ENCODE measurements around the gene BIRC6. TPM values are rescaled to one million over a fixed set of nuclear protein-coding genes. Genes with fewer than 3 reads are reported as not detected.

Gene BIRC6
- total RNA-seq, 1 experiment from 2014 or later = 63.1 TPM

DNA sequence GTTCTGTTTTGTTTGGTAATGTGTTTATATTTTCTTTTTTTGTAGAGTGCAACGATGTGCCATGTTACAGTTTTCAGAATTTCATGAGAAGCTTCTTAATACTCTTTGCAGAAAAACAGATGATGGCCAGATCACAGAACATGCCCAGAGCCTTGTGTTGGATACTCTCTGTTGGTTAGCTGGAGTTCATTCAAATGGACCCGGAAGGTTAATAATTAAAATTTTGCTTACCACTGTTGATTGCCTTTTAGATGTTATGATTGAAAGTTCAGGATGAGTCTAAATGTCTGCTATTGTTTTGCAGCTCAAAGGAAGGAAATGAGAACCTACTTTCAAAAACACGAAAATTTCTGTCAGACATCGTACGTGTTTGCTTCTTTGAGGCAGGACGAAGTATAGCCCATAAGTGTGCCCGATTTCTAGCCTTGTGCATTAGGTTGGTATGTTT is 85.2 kb downstream of the BIRC6 start (continued):
- TF ChIP-seq, protein P1, sequence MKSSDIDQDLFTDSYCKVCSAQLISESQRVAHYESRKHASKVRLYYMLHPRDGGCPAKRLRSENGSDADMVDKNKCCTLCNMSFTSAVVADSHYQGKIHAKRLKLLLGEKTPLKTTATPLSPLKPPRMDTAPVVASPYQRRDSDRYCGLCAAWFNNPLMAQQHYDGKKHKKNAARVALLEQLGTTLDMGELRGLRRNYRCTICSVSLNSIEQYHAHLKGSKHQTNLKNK (CRISPR knock-in tag; IDR thresholded peaks at IDR 0.05) = no peak
- TF ChIP-seq, protein P2, sequence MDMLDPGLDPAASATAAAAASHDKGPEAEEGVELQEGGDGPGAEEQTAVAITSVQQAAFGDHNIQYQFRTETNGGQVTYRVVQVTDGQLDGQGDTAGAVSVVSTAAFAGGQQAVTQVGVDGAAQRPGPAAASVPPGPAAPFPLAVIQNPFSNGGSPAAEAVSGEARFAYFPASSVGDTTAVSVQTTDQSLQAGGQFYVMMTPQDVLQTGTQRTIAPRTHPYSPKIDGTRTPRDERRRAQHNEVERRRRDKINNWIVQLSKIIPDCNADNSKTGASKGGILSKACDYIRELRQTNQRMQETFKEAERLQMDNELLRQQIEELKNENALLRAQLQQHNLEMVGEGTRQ (CRISPR knock-in tag; IDR thresholded peaks at IDR 0.05) = no peak
- TF ChIP-seq JUN (CRISPR knock-in tag; IDR thresholded peaks at IDR 0.05) = no peak
- TF ChIP-seq GTF2I (CRISPR knock-in tag; conservative IDR thresholded peaks at IDR 0.05) = no peak
- TF ChIP-seq, protein P3, sequence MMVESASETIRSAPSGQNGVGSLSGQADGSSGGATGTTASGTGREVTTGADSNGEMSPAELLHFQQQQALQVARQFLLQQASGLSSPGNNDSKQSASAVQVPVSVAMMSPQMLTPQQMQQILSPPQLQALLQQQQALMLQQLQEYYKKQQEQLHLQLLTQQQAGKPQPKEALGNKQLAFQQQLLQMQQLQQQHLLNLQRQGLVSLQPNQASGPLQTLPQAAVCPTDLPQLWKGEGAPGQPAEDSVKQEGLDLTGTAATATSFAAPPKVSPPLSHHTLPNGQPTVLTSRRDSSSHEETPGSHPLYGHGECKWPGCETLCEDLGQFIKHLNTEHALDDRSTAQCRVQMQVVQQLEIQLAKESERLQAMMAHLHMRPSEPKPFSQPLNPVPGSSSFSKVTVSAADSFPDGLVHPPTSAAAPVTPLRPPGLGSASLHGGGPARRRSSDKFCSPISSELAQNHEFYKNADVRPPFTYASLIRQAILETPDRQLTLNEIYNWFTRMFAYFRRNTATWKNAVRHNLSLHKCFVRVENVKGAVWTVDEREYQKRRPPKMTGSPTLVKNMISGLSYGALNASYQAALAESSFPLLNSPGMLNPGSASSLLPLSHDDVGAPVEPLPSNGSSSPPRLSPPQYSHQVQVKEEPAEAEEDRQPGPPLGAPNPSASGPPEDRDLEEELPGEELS (CRISPR knock-in tag; IDR thresholded peaks at IDR 0.05) = no peak
- TF ChIP-seq IRF1 (CRISPR knock-in tag; IDR thresholded peaks at IDR 0.05) = no peak
- TF ChIP-seq, protein P4, sequence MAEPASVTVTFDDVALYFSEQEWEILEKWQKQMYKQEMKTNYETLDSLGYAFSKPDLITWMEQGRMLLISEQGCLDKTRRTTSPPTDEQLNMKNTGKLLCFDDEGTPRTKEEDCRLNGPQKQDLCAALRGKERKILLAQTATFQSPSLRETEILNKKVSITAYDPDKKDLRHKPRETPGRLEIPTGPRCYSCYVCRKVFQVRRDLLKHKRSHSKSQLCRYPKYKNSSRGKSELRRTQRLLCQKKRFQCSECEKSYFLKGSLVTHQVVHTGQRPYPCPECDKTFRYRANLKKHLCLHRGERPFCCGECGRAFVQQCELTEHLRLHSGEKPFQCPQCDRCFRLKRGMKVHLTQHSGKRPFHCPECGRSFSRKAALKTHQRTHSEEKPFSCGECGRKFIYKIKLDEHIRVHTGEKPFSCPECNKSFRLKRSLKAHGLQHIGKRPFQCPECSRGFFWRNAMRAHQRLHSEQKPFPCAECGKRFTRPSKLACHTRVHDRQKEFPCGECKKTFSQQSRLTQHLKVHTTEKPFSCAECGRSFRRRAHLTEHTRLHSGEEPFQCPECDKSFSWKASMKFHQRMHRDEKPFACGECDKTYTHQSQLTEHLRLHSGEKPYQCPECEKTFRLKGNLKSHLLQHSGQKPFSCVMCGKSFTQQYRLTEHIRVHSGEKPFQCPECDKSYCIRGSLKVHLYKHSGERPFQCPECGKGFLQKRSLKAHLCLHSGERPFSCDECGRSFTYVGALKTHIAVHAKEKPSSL (CRISPR knock-in tag; conservative IDR thresholded peaks at IDR 0.05) = no peak
- TF ChIP-seq CREB1 (CRISPR knock-in tag; IDR thresholded peaks at IDR 0.05) = no peak

DNA sequence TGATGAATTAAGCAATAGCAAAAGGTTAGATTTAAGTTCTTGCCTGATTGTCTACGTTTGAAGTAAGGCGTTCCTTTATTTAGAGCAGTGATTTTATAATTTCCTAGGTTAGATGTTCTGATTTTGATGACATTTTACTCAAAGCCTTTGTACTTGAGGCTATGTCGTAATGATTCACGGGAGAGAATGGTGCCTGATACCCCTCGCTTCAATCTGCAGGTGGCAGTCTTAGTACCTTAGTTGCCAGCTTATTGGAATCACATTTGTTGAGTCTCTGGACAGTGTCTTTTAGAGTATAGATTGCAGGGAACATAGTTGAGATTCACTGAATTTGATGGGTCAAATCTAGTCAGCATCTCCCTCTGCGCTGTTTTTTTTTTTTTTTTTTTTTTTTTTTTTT is 89.5 kb downstream of the BIRC6 start:
- Mint-ChIP-seq H3K27ac (no peak overlapping the region), H3K9me3 (peaks cover 4% of the 10 kb centered on the region), H3K4me3 (no peak overlapping the region), H3K4me1 (no peaks in the 10 kb centered on the region), H3K36me3 (peaks cover 59% of the 10 kb centered on the region), H3K27me3 (ENCODE audit: low read depth) (no peaks in the 10 kb centered on the region)
- DNase-seq (ENCODE audit: low spot score) (no peak), ATAC-seq (no peak)
- ChIA-PET POLR2A (no interaction called here), CTCF (no interaction called here)
- TF ChIP-seq ELF4 (CRISPR knock-in tag; IDR thresholded peaks at IDR 0.05; ENCODE audit: low read depth) (no peak), ZNF219 (CRISPR knock-in tag; IDR thresholded peaks at IDR 0.05; ENCODE audit: borderline replicate concordance) (no peak), MAX (CRISPR knock-in tag; IDR thresholded peaks at IDR 0.05) (no peak), KAT7 (CRISPR knock-in tag; IDR thresholded peaks at IDR 0.05; ENCODE audit: borderline replicate concordance) (no peak), CREM (CRISPR knock-in tag; IDR thresholded peaks at IDR 0.05) (no peak), ESRRA (CRISPR knock-in tag; IDR thresholded peaks at IDR 0.05; ENCODE audit: borderline replicate concordance) (no peak), JUN (CRISPR knock-in tag; IDR thresholded peaks at IDR 0.05) (no peak)
- TF ChIP-seq, protein P4 (CRISPR knock-in tag; conservative IDR thresholded peaks at IDR 0.05) = no peak
- TF ChIP-seq, protein P5, sequence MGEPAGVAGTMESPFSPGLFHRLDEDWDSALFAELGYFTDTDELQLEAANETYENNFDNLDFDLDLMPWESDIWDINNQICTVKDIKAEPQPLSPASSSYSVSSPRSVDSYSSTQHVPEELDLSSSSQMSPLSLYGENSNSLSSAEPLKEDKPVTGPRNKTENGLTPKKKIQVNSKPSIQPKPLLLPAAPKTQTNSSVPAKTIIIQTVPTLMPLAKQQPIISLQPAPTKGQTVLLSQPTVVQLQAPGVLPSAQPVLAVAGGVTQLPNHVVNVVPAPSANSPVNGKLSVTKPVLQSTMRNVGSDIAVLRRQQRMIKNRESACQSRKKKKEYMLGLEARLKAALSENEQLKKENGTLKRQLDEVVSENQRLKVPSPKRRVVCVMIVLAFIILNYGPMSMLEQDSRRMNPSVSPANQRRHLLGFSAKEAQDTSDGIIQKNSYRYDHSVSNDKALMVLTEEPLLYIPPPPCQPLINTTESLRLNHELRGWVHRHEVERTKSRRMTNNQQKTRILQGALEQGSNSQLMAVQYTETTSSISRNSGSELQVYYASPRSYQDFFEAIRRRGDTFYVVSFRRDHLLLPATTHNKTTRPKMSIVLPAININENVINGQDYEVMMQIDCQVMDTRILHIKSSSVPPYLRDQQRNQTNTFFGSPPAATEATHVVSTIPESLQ (CRISPR knock-in tag; IDR thresholded peaks at IDR 0.05) = no peak
